ENCODE results near the gene ACIN1. TPM values are rescaled to one million over a fixed set of nuclear protein-coding genes. Genes with fewer than 3 reads are reported as not detected.

The ACIN1 gene
- total and polyA plus RNA-seq, 7 donors, result 45.2 to 83.2 (median 75.3) TPM

GRCh38 chr14:23101986-23102625 is 7.2 kb upstream of the ACIN1 start:
- H3K9me3 ChIP-seq, result no peaks in the 10 kb centered on the region
- no peaks in the 10 kb centered on the region for H3K27me3 ChIP-seq (ENCODE audit: insufficient read depth in 3 of 3, low read length in 2 of 3)
- no peak for TF ChIP-seq CTCF (IDR thresholded peaks at IDR 0.05)
- intact Hi-C loops (cut with DNase I), result no loop called here
- H3K4me1 ChIP-seq, result peaks cover 6% of the 10 kb centered on the region
- H3K27ac ChIP-seq, result no peak overlapping the region
- peaks cover 0 to 22% of the 10 kb centered on the region in 2 donors for H3K36me3 ChIP-seq (ENCODE audit: insufficient read depth in 1 of 2, low read depth in 1 of 2)
- no peak overlapping the region for H3K4me3 ChIP-seq
- ATAC-seq (no peak), DNase-seq (no peak)
- WGBS, 3 donors, result 36 to 43% (median 43%) methylated on average over 10 of the region's 10 CpGs

- DNase-seq (no peak), ATAC-seq (no peak)
- no peaks in the 10 kb centered on the region for H3K9me3 ChIP-seq
- peaks cover 13% of the 10 kb centered on the region for H3K4me1 ChIP-seq
- intact Hi-C loops (cut with DNase I), result no loop called here
- 74 to 80% (median 77%) methylated on average over 6 of the region's 6 CpGs for WGBS, 3 donors
- H3K27me3 ChIP-seq (ENCODE audit: insufficient read depth in 3 of 3, low read length in 2 of 3), result no peaks in the 10 kb centered on the region
- no peak overlapping the region for H3K4me3 ChIP-seq
- no peak overlapping the region for H3K27ac ChIP-seq
- peaks cover 0 to 24% of the 10 kb centered on the region in 2 donors for H3K36me3 ChIP-seq (ENCODE audit: insufficient read depth in 1 of 2, low read depth in 1 of 2)
- no peak for TF ChIP-seq CTCF (IDR thresholded peaks at IDR 0.05)
Measured at GRCh38 chr14:23101213-23101970, 6.5 kb upstream of the ACIN1 start.

DNA sequence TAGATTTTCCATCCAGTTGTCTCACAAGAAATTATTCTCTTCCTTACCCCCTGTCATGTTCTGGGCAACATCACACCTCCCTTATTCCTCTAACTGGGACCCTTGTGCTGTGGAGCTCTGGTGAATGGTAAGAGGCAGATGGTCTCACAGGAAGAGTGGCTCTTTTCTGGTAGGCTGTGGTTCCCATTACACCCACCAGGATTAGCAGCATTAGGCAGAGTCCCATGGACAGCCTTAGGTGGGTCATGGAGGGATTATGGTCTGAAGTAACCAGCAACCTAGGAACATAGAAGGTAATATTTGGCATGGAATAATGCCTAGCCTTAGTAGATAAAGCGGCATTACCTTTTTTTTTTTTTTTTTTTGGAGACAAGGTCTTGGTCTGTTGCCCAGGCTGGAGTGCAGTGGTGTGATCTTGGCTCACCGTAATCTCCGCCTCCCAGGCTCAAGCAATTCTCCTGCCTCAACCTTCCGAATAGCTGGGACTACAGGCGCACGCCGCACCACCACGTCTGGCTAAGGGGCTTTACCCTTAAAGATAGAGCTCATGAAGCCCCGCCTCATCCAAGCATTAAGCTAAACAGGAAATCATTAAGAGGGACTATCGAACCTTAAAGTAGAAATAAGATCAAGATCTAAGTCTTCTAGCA is 4.4 kb upstream of the ACIN1 start:
- no peaks in the 10 kb centered on the region for H3K9me3 ChIP-seq
- DNase-seq (no peak), ATAC-seq (no peak)
- TF ChIP-seq CTCF (IDR thresholded peaks at IDR 0.05), result no peak
- WGBS, 3 donors, result 88 to 93% (median 89%) methylated on average over 10 of the region's 10 CpGs
- peaks cover 14% of the 10 kb centered on the region for H3K4me1 ChIP-seq
- H3K36me3 ChIP-seq (ENCODE audit: insufficient read depth in 1 of 2, low read depth in 1 of 2), result peaks cover 0 to 24% of the 10 kb centered on the region in 2 donors
- H3K4me3 ChIP-seq, result no peak overlapping the region
- no peaks in the 10 kb centered on the region for H3K27me3 ChIP-seq (ENCODE audit: insufficient read depth in 3 of 3, low read length in 2 of 3)
- no peak overlapping the region for H3K27ac ChIP-seq
- intact Hi-C loops (cut with DNase I), result no loop called here

- no peak for TF ChIP-seq CTCF (IDR thresholded peaks at IDR 0.05)
- no peaks in the 10 kb centered on the region for H3K27me3 ChIP-seq (ENCODE audit: insufficient read depth in 3 of 3, low read length in 2 of 3)
- H3K4me1 ChIP-seq, result peaks cover 22% of the 10 kb centered on the region
- no peaks in the 10 kb centered on the region for H3K9me3 ChIP-seq
- intact Hi-C loops (cut with DNase I), result no loop called here
- H3K36me3 ChIP-seq (ENCODE audit: insufficient read depth in 1 of 2, low read depth in 1 of 2), result peaks cover 2 to 33% of the 10 kb centered on the region in 2 donors
- ATAC-seq (no peak), DNase-seq (no peak)
- H3K27ac ChIP-seq, result no peak overlapping the region
- 64 to 76% (median 75%) methylated on average over 7 of the region's 7 CpGs for WGBS, 3 donors
- H3K4me3 ChIP-seq, result no peak overlapping the region
Measured at GRCh38 chr14:23097786-23098185, 2.9 kb upstream of the ACIN1 start.
